RKO (cell line): ENCODE results near the gene GRAMD1A.

Experiments used
- DNase-seq: peaks from one replicate; pipeline ENCODE4 v3.0.0-alpha.2; 2016; ENCODE audit warnings: low spot score

GRAMD1A gene

GRCh38 chr19:35075202-35076025 lies 75.3 kb downstream of the GRAMD1A start:
- DNase-seq: no peak

GRCh38 chr19:35076026-35076370 lies 75.9 kb downstream of the GRAMD1A start:
- DNase-seq: no peak
